AG04449 (cell line): ENCODE data around the gene PRCC.

Experiments used
- CTCF ChIA-PET: fragments of 350-600 bp; formaldehyde crosslinking; extraction: SDS; loops from one replicate; lab custom pipeline; 2021; ENCODE audit warnings: antibody characterized with exemption; lab: Yijun Ruan, JAX
- POLR2A ChIA-PET: fragments of 400-600, 350-600 bp; formaldehyde crosslinking; extraction: SDS; loops from one replicate; lab custom pipeline; 2020; ENCODE audit warnings: antibody characterized with exemption, inconsistent platforms; lab: Yijun Ruan, JAX
- DNase-seq: peaks from one replicate; pipeline ENCODE4 v3.0.0-alpha.2; 2010; ENCODE audit warnings: low read depth, low spot score
- H3K4me3 ChIP-seq: 2 replicates; pipeline ENCODE4 v1.5.1; 2011; ENCODE audit warnings: low read depth, mild to moderate bottlenecking, control low read depth, low read length
- TF ChIP-seq, protein P1 (sequence below): IDR thresholded peaks from one replicate; pipeline ENCODE4 v1.5.1; 2011; ENCODE audit warnings: mild to moderate bottlenecking, moderate library complexity, low read length, control low read depth, inconsistent platforms; ENCODE audit not compliant: insufficient read depth; ENCODE audit errors: missing control alignments

Gene PRCC

DNA sequence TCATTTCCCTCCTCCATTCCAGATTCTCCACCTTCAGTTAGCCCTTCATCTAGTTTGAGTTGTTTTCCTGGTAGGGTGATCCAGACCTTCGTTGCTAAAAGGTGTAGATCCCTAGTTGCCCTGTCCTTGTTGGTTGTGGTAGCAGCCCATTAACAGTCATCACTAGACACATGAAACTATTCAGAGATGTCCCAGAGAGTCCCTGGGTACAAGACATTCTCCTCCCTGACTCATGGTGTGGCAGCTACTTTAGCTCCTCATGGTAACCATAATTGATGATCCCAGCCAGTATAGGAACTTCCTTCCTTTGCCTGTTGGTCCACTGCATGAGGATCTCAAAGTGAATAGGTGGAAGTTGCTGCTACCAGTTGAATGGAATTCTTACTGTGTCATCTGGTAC, 55.3 kb downstream of the PRCC start:
- CTCF ChIA-PET, result interaction anchor here (0.7 to 8.9 kb wide), 8 partner anchors 10 to 163 kb away, joined by 3 to 121 read pairs (median 6); partner anchors contain the start of genes NES and NTRK1
- no peak overlapping the region for H3K4me3 ChIP-seq
- TF ChIP-seq, protein P1, sequence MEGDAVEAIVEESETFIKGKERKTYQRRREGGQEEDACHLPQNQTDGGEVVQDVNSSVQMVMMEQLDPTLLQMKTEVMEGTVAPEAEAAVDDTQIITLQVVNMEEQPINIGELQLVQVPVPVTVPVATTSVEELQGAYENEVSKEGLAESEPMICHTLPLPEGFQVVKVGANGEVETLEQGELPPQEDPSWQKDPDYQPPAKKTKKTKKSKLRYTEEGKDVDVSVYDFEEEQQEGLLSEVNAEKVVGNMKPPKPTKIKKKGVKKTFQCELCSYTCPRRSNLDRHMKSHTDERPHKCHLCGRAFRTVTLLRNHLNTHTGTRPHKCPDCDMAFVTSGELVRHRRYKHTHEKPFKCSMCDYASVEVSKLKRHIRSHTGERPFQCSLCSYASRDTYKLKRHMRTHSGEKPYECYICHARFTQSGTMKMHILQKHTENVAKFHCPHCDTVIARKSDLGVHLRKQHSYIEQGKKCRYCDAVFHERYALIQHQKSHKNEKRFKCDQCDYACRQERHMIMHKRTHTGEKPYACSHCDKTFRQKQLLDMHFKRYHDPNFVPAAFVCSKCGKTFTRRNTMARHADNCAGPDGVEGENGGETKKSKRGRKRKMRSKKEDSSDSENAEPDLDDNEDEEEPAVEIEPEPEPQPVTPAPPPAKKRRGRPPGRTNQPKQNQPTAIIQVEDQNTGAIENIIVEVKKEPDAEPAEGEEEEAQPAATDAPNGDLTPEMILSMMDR, result no peak
- POLR2A ChIA-PET, result interaction anchor here (0.5 to 1.2 kb wide), 3 partner anchors 12 to 1618 kb away, joined by 3 to 5 read pairs (median 4); no protein-coding TSS in a partner anchor
- DNase-seq, result no peak

DNA sequence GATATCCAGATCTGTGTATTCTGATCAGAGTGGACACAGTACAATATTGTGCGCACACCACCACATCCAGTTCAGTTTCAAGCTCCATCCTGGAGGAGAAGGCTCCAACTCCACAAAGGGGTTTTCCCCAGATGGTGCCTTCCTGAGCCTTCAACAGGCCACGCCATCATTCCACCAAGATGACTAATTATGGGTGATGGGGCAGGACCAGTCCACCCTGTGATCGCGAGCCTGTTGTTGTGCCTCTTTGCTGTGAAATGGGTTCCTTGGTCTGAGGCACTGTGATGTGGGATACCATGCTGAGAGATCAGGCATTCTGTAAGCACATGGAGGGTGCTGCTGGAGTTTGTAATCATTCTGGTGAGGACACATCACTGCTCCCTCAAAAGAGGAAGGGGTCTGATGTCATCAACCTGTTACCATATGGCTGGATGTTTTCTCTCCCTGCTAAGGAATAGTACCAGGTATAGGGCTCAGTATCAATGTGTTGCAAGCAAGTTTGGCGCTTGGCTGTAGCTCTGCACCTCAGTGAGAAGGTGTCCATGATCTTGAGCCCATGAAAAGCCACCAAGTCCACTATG, 56.0 kb downstream of the PRCC start:
- H3K4me3 ChIP-seq, result no peak overlapping the region
- POLR2A ChIA-PET, result no interaction called here
- CTCF ChIA-PET, result interaction anchor here (1.6 to 8.9 kb wide), 4 partner anchors 10 to 37 kb away, joined by 5 to 121 read pairs (median 15); partner anchors contain the start of gene NTRK1
- no peak for DNase-seq
- TF ChIP-seq, protein P1, result no peak

DNA sequence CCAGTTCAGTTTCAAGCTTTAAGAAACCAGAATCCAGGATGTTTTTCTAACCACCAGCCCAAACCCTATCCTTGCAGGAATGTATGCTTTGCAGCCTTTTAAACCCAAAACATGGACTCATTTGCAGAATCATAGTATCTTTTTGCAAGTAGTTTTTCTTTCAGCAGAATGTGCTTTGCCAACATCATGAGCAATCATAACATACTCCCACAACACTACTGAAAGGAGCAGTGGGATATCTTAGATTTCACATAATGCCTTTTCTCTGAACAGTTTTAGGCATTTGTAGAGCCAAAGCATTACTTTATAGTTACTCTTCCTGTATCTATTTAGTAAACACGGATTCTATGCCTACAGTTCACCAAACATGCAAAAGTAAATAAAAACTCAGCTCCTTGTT, 59.3 kb downstream of the PRCC start:
- DNase-seq, result peak; percentile 28
- POLR2A ChIA-PET, result no interaction called here
- no peak overlapping the region for H3K4me3 ChIP-seq
- CTCF ChIA-PET, result interaction anchor here (0.8 to 8.9 kb wide), 10 partner anchors 11 to 137 kb away, joined by 3 to 121 read pairs (median 4); partner anchors contain the start of genes INSRR and NTRK1
- TF ChIP-seq, protein P1, result no peak

DNA sequence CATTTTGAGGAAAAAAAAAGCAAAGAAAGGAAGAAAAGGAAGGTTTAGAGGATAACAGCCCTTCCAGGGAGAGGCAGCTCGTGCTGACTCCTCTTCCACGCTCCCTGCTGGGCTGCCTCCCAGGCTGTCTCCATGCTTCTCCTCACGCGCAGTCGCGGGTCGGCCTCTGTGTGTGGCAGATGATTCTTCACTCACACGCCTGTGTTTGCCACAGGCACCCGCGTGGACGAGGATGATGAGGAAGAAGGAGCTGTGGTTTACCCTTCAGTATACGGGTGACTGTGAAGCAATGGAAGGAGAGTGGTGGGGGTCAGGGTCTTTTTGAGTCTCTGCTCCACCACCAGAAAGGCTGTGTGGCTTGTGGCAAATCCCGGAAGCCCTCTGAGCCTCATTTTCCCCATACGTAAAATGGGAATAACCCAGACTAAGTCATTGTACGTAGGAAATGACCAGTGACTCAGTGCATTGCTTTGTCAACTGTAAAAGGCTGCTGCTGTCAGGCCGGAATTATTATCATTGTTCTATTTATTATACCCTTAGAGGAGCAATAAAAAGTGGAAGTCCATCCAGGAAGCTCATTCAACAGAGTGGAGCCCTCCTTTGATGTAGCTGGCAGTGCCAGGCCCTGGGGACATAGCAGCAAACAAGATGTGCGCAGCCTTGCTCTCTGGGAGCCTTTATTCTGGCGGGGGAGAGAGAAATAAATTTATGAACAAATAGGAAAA, 61.2 kb downstream of the PRCC start:
- POLR2A ChIA-PET, result no interaction called here
- CTCF ChIA-PET, result interaction anchor here (0.7 to 8.9 kb wide), 10 partner anchors 9 to 103 kb away, joined by 3 to 121 read pairs (median 3); partner anchors contain the start of genes INSRR and NTRK1
- no peak for DNase-seq
- TF ChIP-seq, protein P1, result no peak
- no peak overlapping the region for H3K4me3 ChIP-seq

DNA sequence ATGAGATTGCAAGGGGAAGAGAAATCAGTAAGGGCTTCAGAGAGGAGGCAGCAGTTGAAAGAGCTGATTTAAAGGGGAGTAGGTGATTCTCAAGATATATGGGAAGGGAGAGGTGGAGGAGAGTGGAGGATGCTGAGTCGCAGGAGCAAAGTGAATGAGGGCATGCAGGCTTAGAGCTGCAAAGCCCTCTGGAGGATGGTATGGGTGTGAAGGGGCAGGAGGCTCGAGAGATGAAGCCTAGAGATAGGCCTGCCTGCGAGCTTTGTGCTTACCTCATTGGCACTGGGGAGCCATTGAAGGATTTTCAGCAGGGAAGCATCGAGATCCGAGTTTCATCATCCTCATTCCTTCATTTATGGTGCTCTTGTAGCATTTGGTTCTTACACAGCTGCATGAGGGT, 65.1 kb downstream of the PRCC start:
- no peak overlapping the region for H3K4me3 ChIP-seq
- no peak for DNase-seq
- POLR2A ChIA-PET, result no interaction called here
- TF ChIP-seq, protein P1, result peak; percentile 21
- CTCF ChIA-PET, result interaction anchor here (0.8 to 10.8 kb wide), 5 partner anchors 11 to 143 kb away, joined by 3 to 121 read pairs (median 3); partner anchors contain the start of genes PEAR1 and SH2D2A

DNA sequence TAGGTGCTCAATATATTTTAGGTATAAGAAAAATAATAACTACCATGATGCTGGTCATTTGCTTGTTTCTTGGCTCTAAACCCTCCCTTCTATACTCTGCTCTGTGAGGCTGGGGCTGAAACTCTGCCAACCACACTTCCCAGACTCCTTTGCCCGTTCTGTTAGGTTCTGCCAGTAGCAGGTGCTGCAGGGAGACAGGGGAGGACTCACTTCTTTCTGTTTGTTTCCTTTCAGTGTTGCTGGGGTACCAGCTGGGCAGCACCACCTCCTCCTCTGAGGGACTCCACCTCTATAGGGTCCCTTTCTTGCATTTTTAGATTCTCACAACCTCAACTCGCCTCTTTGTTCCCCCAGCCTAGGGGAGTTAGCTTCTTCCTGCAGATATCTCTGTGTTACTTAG, 66.3 kb downstream of the PRCC start:
- ChIA-PET POLR2A (no interaction called here), CTCF (interaction anchor here (0.7 to 10.8 kb wide), 10 partner anchors 9 to 144 kb away, joined by 3 to 121 read pairs (median 3); partner anchors contain the start of genes INSRR, NTRK1 and PEAR1)
- H3K4me3 ChIP-seq, result no peak overlapping the region
- DNase-seq, result no peak
- TF ChIP-seq, protein P1, result no peak
